GM19395 (cell line): ENCODE measurements around the gene HEPACAM.

Source experiments
- ATAC-seq: cut with Tn5 transposase; IDR thresholded peaks from one replicate; pipeline ENCODE4 v1.9.1; 2021; ENCODE audit warnings: mild to moderate bottlenecking, moderate library complexity; ENCODE audit not compliant: unreplicated experiment

HEPACAM gene

GRCh38 chr11:124870430-124870829 lies 65.4 kb downstream of the HEPACAM start:
- no peak for ATAC-seq

- ATAC-seq, result no peak
These were observed 65.9 kb downstream of the HEPACAM start for GRCh38 chr11:124869856-124870387.

DNA sequence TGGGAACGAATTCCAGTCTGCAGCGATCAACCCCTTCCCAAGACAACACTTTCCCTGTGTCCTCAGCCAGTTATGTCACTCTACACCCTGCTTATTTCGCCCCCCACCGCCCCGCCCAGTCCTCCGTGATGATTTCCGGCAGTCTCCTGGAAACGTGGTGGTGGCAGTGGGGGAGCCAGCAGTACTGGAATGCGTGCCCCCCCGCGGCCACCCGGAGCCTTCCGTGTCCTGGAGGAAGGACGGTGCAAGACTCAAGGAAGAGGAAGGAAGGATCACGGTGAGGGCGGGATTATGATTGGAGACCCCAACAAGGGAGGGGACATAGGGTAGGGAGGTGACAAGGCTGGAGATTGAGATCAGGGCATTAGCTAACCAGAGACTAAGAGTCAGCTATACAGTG lies 66.5 kb downstream of the HEPACAM start:
- ATAC-seq, result no peak
